Measurements from ENCODE around the gene ZNF865. TPM values are rescaled to one million over a fixed set of nuclear protein-coding genes. Genes with fewer than 3 reads are reported as not detected.

Gene ZNF865
- total and polyA plus RNA-seq, 10 of the 15 experiments (the other 5 are each of a cell fraction or from before 2014, with no cell fraction given): 0.02 to 18.3 (median 0.90) TPM

GRCh38 chr19:55643003-55643886 is 37.8 kb downstream of the ZNF865 start, which contains the start of gene ZNF581 (continued):
- peak; percentile 92 for TF ChIP-seq ZBTB11 (CRISPR knock-in tag; IDR thresholded peaks at IDR 0.05)
- no peak for TF ChIP-seq FOS (IDR thresholded peaks at IDR 0.05; ENCODE audit: borderline replicate concordance, extremely low read depth, insufficient read length)
- TF ChIP-seq KLF5 (IDR thresholded peaks at IDR 0.05; ENCODE audit: partially characterized antibody): no peak
- TF ChIP-seq TCF7 (IDR thresholded peaks at IDR 0.05; ENCODE audit: borderline replicate concordance): no peak
- TF ChIP-seq CEBPZ (IDR thresholded peaks at IDR 0.05; ENCODE audit: low read depth, low read length): no peak
- TF ChIP-seq RELA (IDR thresholded peaks at IDR 0.05; ENCODE audit: borderline replicate concordance, partially characterized antibody): peak; percentile 85
